Raji (cell line): Measurements from ENCODE around the gene SURF1.

Experiments
- POLR2A ChIP-seq: IDR thresholded peaks from 2 replicates; pipeline ENCODE4 v1.6.1; 2011; ENCODE audit warnings: low read depth, low read length, control low read depth; ENCODE audit not compliant: insufficient read depth

The SURF1 gene

DNA sequence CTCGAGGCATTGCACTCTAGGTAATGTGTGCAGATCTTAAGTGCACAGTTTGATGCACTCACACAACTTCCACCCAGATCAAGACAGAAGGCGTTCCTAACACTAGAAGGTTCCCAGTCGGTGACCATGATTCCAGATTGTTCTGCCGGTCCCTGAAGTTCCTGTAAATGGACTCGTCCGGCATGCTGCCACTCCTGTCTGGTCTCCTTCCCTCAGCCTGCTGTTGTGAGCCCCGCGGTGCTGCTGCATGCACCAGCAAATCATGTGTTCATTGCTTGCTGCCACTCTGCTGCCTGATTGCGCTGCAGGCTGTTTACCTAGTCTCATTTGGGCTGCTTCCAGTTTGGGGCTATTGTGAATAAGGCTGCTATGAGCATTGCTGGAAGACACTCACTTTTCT is 31.4 kb upstream of the SURF1 start:
- no peak for TF ChIP-seq POLR2A

- no peak for TF ChIP-seq POLR2A
Observed at GRCh38 chr9:133386338-133386737, 30.1 kb upstream of the SURF1 start.

GRCh38 chr9:133385452-133385851 is 29.2 kb upstream of the SURF1 start:
- TF ChIP-seq POLR2A, result no peak

DNA sequence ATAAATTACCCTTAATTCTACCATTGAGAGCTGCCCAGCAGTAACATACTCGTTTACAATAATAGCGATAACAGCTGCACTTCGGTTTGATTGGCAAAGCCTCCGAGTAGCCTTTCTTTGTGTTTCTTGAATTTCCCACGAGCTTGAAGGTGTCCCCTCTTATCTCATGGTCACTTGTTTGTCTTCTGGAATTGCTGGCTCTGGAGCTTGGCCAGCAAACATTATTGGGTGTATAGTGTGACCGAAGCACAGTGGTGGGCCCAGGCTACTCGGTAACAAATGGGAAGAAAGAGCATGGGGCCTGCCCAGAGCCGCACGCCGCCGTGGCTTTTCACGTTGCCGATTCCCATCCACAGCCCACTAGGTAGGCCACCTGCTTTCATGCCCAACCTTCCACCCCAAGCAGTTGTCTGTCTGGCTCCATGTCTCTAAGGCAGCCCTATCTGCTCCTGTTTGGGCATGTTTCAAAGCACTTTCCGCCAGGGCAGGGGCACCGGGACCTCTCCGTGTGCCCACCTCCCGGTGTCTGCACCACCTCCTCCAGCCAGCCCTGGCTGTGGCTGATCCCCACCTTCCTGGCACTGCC is 28.5 kb upstream of the SURF1 start:
- TF ChIP-seq POLR2A, result no peak

- no peak for TF ChIP-seq POLR2A
Observed at GRCh38 chr9:133383438-133383837, 27.2 kb upstream of the SURF1 start.

GRCh38 chr9:133382507-133383141 is 26.3 kb upstream of the SURF1 start:
- TF ChIP-seq POLR2A, result no peak

DNA sequence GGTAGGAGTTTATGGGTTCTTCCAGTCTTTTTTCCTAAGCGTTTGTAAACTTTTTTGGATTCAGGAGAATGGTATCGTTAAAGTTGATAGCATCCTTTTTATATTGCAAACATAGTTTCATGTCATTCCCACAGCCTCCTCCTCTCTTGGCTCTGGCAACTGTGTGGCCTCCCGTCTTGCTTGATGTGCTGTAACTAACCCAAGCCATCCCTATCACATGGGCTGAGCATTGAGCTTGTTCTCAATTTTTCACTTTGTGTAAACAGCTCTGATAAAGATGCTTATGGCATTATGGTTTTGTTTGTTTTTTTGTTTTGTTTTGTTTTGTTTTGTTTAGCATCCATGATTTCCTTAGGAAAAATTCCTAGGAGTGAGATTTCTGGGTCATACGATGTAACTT is 24.4 kb upstream of the SURF1 start:
- TF ChIP-seq POLR2A, result no peak

GRCh38 chr9:133379153-133380086 is 23.1 kb upstream of the SURF1 start:
- no peak for TF ChIP-seq POLR2A

GRCh38 chr9:133378408-133378962 is 22.2 kb upstream of the SURF1 start:
- no peak for TF ChIP-seq POLR2A

DNA sequence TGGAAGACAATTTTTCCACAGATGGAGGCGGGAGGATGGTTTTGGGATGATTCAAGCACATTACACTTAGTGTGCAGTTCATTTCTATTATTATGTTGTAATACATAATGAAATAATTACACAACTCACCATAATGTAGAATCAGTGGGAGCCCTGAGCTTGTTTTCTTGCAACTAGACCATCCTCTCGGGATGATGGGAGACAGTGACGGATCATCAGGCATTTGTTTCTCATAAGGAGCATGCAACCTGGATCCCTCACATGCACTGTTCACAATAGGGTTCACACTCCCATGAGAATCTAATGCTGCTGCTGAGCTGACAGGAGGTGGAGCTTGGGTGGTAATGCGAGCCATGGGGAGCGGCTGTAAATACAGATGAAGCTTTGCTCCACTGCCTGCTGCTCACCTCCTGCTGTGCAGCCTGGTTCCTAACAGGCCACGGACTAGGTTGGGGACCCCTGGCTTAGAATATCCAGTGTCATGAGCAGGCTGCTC is 21.5 kb upstream of the SURF1 start:
- TF ChIP-seq POLR2A, result no peak

GRCh38 chr9:133375724-133376654 is 19.7 kb upstream of the SURF1 start, which contains the start of the genes STKLD1 and SURF4:
TSS of gene STKLD1 (plus strand) at chr9:133376366. CDS start at chr9:133376474, 108 bp downstream.
TSS of gene SURF4 (minus strand) at chr9:133376060. CDS start at chr9:133375969, 91 bp downstream.
- peak; percentile 82 for TF ChIP-seq POLR2A

- no peak for TF ChIP-seq POLR2A
Observed at GRCh38 chr9:133375116-133375723, 18.9 kb upstream of the SURF1 start.

GRCh38 chr9:133374612-133375115 is 18.4 kb upstream of the SURF1 start:
- no peak for TF ChIP-seq POLR2A

DNA sequence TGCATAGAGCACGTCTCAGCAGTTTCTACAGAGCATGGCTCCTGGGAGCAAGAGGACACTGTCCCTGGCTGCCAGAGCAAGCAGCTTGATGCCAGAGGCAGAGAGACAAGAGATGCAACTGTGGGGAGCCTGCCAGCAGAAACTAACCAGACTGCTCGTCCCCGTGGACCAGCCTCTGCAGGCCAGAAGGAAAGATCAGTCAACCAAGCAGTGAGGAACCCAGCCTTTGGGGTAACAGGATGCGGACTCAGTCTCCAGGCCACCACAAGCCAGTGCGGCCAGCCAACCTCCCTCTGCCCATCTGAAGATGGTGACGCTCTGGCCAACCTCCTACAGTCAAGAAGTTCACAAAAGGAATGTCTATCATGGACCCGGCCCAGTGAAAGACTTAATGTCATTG is 15.9 kb upstream of the SURF1 start:
- no peak for TF ChIP-seq POLR2A

DNA sequence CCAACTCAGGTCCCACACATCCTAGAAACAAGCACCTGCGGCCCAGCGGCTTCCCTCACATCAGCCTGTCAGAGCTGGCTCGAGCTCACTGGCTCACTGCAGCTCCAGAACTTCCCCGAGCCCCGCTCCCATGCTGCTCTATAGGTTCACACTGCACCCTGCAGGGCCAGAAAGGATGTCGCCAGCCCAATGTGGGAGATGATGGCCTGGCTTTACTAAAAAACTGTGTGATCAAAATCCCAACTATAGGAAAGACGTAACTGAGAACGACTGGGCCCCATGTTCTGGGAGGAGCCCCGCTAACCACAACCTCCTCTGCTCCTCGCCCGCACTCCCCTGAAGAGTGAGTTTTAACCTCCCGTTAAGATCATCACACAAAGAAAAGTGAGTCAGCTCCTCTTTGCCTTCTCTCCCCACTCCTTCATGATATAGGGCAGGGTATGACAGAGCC is 15.0 kb upstream of the SURF1 start:
- TF ChIP-seq POLR2A, result no peak
